HCT116 (cell line): Measurements from ENCODE around the gene NOTCH1. TPM values are rescaled to one million over a fixed set of nuclear protein-coding genes. Genes with fewer than 3 reads are reported as not detected.

Experiments used
- ATAC-seq: fragments of 200-7000 bp; cut with Tn5 transposase; 2 replicates; pipeline ENCODE4 v1.9.1; 2020; ENCODE audit warnings: mild to moderate bottlenecking, moderate library complexity
- BruUV-seq: library from RNA; stranded (reverse); fragments of 400-500 nt; replicated peaks from 2 replicates; lab custom pipeline; 2021; lab: Mats Ljungman, UMichigan
- CTCF ChIA-PET: fragments of 300-600 bp; sonication (Branson Sonifier 250); formaldehyde crosslinking; loops from one replicate; lab custom pipeline; 2021; ENCODE audit warnings: antibody characterized with exemption; lab: Charles Lee
- POLR2A ChIA-PET: fragments of 300-600, 350-600 bp; sonication (Branson Sonifier 250); formaldehyde crosslinking; loops from one replicate; lab custom pipeline; 2021; ENCODE audit warnings: antibody characterized with exemption; lab: Charles Lee
- RAD21 ChIA-PET, 2 experiments: fragments of 300-600 bp; sonication (Branson Sonifier 250); formaldehyde crosslinking; loops; one replicate each; lab custom pipeline; 2023; ENCODE audit warnings: low total read pairs in 2 of 2; ENCODE audit not compliant: uncharacterized antibody in 2 of 2, unreplicated experiment in 2 of 2, low non-redundant PET in 1 of 2; lab: Charles Lee
- DNase-seq: peaks from one replicate; pipeline ENCODE4 v3.0.0-alpha.2; 2010; ENCODE audit warnings: low read depth, low spot score
- H2AFZ ChIP-seq: fragments of 200-600 bp; shearing (Covaris generic), sonication (generic); 2 replicates; pipeline ENCODE4 v1.6.1; 2017; ENCODE audit warnings: low read depth, mixed run types, mixed read lengths, antibody characterized with exemption, low read length; ENCODE audit not compliant: poor library complexity, severe bottlenecking
- H3K27ac ChIP-seq: 2 replicates; pipeline ENCODE4 v1.5.1; 2012; ENCODE audit warnings: low read depth, low read length
- H3K27me3 ChIP-seq: fragments of 200-600 bp; sonication (generic); 2 replicates; pipeline ENCODE4 v1.6.1; 2016; ENCODE audit warnings: mixed run types, low read length, mixed read lengths; ENCODE audit not compliant: insufficient read depth
- H3K36me3 ChIP-seq, 2 experiments: fragments of 200-500 bp in 1 of 2; fragments of 200-600 bp in 1 of 2; sonication (Bioruptor generic) in 1 of 2; sonication (generic) in 1 of 2; 2 replicates each; pipeline versions ENCODE4 v1.5.1 to v1.6.1; 2014 to 2016; ENCODE audit warnings: low read length in 2 of 2, inconsistent platforms in 1 of 2, mixed read lengths in 1 of 2, mixed run types in 1 of 2; ENCODE audit not compliant: insufficient read depth in 2 of 2, control insufficient read depth in 1 of 2
- H3K4me1 ChIP-seq, 2 experiments: fragments of 200-600 bp in 1 of 2; sonication (generic) in 1 of 2; 2 replicates each; pipeline versions ENCODE4 v1.5.1 to v1.6.1; 2012 to 2017; ENCODE audit warnings: low read length in 2 of 2, inconsistent platforms in 1 of 2, mild to moderate bottlenecking in 1 of 2, mixed read lengths in 1 of 2, mixed run types in 1 of 2, moderate library complexity in 1 of 2; ENCODE audit not compliant: insufficient read depth in 2 of 2, control insufficient read depth in 1 of 2
- H3K4me2 ChIP-seq: fragments of 200-600 bp; sonication (generic); 2 replicates; pipeline ENCODE4 v1.6.1; 2017; ENCODE audit warnings: mixed run types, low read length, mixed read lengths
- H3K4me3 ChIP-seq, 2 experiments: fragments of 200-600 bp in 1 of 2; sonication (generic) in 1 of 2; replicated peaks in 1 of 2; 2 replicates each; pipeline ENCODE4 v1.5.1; 2011 to 2016; ENCODE audit warnings: low read length in 2 of 2, control low read depth in 1 of 2, low read depth in 1 of 2, mild to moderate bottlenecking in 1 of 2, mixed read lengths in 1 of 2, mixed run types in 1 of 2
- H3K79me2 ChIP-seq: fragments of 200-600 bp; sonication (generic); 2 replicates; pipeline ENCODE4 v1.6.1; 2017; ENCODE audit warnings: mild to moderate bottlenecking, mixed run types, low read length, moderate library complexity, mixed read lengths; ENCODE audit not compliant: insufficient read depth
- H3K9ac ChIP-seq: fragments of 200-600 bp; sonication (generic); 2 replicates; pipeline ENCODE4 v1.6.1; 2016; ENCODE audit warnings: low read length, mixed read lengths
- H3K9me2 ChIP-seq: fragments of 200-600 bp; sonication (generic), shearing (Covaris generic); 2 replicates; pipeline ENCODE4 v1.6.1; 2017; ENCODE audit warnings: mixed run types, mild to moderate bottlenecking, moderate library complexity; ENCODE audit not compliant: insufficient read depth
- H3K9me3 ChIP-seq, 2 experiments: fragments of 200-500 bp in 1 of 2; fragments of 200-600 bp in 1 of 2; sonication (Bioruptor generic) in 1 of 2; sonication (generic) in 1 of 2; 2 replicates each; pipeline ENCODE4 v1.6.1; 2014 to 2017; ENCODE audit warnings: low read length in 2 of 2, mixed read lengths in 2 of 2, inconsistent platforms in 1 of 2, low read depth in 1 of 2, mild to moderate bottlenecking in 1 of 2, mixed run types in 1 of 2, moderate library complexity in 1 of 2; ENCODE audit not compliant: control insufficient read depth in 1 of 2, insufficient read depth in 1 of 2
- H4K20me1 ChIP-seq: fragments of 200-600 bp; sonication (generic), shearing (Covaris generic); 2 replicates; pipeline ENCODE4 v1.6.1; 2017; ENCODE audit warnings: mixed run types, mild to moderate bottlenecking, moderate library complexity; ENCODE audit not compliant: insufficient read depth
- ATF3 ChIP-seq: IDR thresholded peaks from 2 replicates; pipeline ENCODE4 v1.6.1; 2012
- CBX3 ChIP-seq: IDR thresholded peaks from 2 replicates; pipeline ENCODE4 v1.6.1; 2012; ENCODE audit warnings: low read depth
- CEBPB ChIP-seq: IDR thresholded peaks from 2 replicates; pipeline ENCODE4 v1.6.1; 2012; ENCODE audit warnings: low read depth
- EGR1 ChIP-seq: IDR thresholded peaks from 2 replicates; pipeline ENCODE4 v1.6.1; 2012; ENCODE audit warnings: low read depth
- EZH2 ChIP-seq: fragments of 200-600 bp; sonication (generic); IDR thresholded peaks from 2 replicates; pipeline ENCODE4 v1.6.1; 2017; ENCODE audit warnings: antibody characterized with exemption, mixed run types
- EZH2phosphoT487 ChIP-seq: fragments of 200-600 bp; IDR thresholded peaks from 2 replicates; pipeline ENCODE4 v1.6.1; 2018; ENCODE audit warnings: antibody characterized with exemption, borderline replicate concordance
- JUND ChIP-seq: IDR thresholded peaks from 2 replicates; pipeline ENCODE4 v1.6.1; 2012
- MAX ChIP-seq: IDR thresholded peaks from 2 replicates; pipeline ENCODE4 v1.6.1; 2012
- POLR2A ChIP-seq: IDR thresholded peaks from 2 replicates; pipeline ENCODE4 v1.7.0; 2011; ENCODE audit warnings: borderline replicate concordance; ENCODE audit not compliant: insufficient read depth, insufficient read length; ENCODE audit errors: extremely low read depth
- POLR2AphosphoS5 ChIP-seq: IDR thresholded peaks from 2 replicates; pipeline ENCODE4 v1.6.1; 2011; ENCODE audit warnings: mild to moderate bottlenecking, low read depth, low read length, moderate library complexity
- RAD21 ChIP-seq: IDR thresholded peaks from 2 replicates; pipeline ENCODE4 v1.6.1; 2012; ENCODE audit warnings: low read depth, mild to moderate bottlenecking
- SP1 ChIP-seq: IDR thresholded peaks from 2 replicates; pipeline ENCODE4 v1.6.1; 2012; ENCODE audit warnings: low read depth
- SRF ChIP-seq: IDR thresholded peaks from 2 replicates; pipeline ENCODE4 v1.6.1; 2012; ENCODE audit warnings: low read depth
- YY1 ChIP-seq: IDR thresholded peaks from 2 replicates; pipeline ENCODE4 v1.6.1; 2011; ENCODE audit warnings: low read length, low read depth, moderate library complexity, mild to moderate bottlenecking; ENCODE audit not compliant: insufficient replicate concordance; ENCODE audit errors: extremely low read depth
- ZBTB33 ChIP-seq: IDR thresholded peaks from 2 replicates; pipeline ENCODE4 v1.6.1; 2011; ENCODE audit warnings: mild to moderate bottlenecking, low read length, moderate library complexity; ENCODE audit not compliant: insufficient replicate concordance; ENCODE audit errors: extremely low read depth
- ZFX ChIP-seq: fragments of 450-650 bp; IDR thresholded peaks from 2 replicates; pipeline ENCODE4 v1.6.1; 2017
- intact Hi-C: fragments of 100-400 bp; cut with micrococcal nuclease; formaldehyde crosslinking; loops from 2 replicates; pipeline ENCODE4 v1.10.0; 2022
- total RNA-seq: library from RNA; stranded (reverse); gene quantifications from one replicate; pipeline ENCODE4 v1.2.1, GENCODE V29; 2021; ENCODE audit not compliant: unreplicated experiment

The NOTCH1 gene
- total RNA-seq, 1 experiment from 2014 or later, result 36.2 TPM

- no peaks in the 10 kb centered on the region for H3K27me3 ChIP-seq
- no peak for DNase-seq
- POLR2A ChIA-PET, result no interaction called here
- no TSS peak for BruUV-seq
- no peak overlapping the region for H3K4me3 ChIP-seq
- RAD21 ChIA-PET, result no interaction called here
- H4K20me1 ChIP-seq, result no peaks in the 10 kb centered on the region
- TF ChIP-seq MAX, result no peak
- no peak for TF ChIP-seq CBX3
- no peak for TF ChIP-seq SRF
- no peak for TF ChIP-seq YY1
- no peak for TF ChIP-seq EZH2
- no peak for TF ChIP-seq POLR2A
- TF ChIP-seq JUND, result no peak
- TF ChIP-seq ATF3, result no peak
- CTCF ChIA-PET, result no interaction called here
- no peaks in the 10 kb centered on the region for H3K9me2 ChIP-seq
- no peak for ATAC-seq
- no peak overlapping the region for H2AFZ ChIP-seq
- H3K9ac ChIP-seq, result no peak overlapping the region
- H3K27ac ChIP-seq, result peak overlapping the region; percentile 65; the same call in 1 of the 2 replicates
- H3K4me2 ChIP-seq, result no peak overlapping the region
- no peaks in the 10 kb centered on the region for H3K36me3 ChIP-seq
- H3K9me3 ChIP-seq, result no peaks in the 10 kb centered on the region
- peaks cover 29 to 38% of the 10 kb centered on the region in 2 experiments for H3K4me1 ChIP-seq
- H3K79me2 ChIP-seq, result peaks cover 38% of the 10 kb centered on the region
- intact Hi-C loops, result no loop called here
Observed at GRCh38 chr9:136525841-136526499, 19.9 kb downstream of the NOTCH1 start.

- no peaks in the 10 kb centered on the region for H3K36me3 ChIP-seq
- H2AFZ ChIP-seq, result no peak overlapping the region
- no TSS peak for BruUV-seq
- ChIA-PET CTCF (no interaction called here), RAD21 (no interaction called here), POLR2A (no interaction called here)
- intact Hi-C loops, result no loop called here
- H4K20me1 ChIP-seq, result no peaks in the 10 kb centered on the region
- H3K27me3 ChIP-seq, result no peaks in the 10 kb centered on the region
- no peaks in the 10 kb centered on the region for H3K9me2 ChIP-seq
- H3K27ac ChIP-seq, result no peak overlapping the region
- no peak overlapping the region for H3K9ac ChIP-seq
- no peaks in the 10 kb centered on the region for H3K9me3 ChIP-seq
- H3K4me3 ChIP-seq, result no peak overlapping the region
- no peak for ATAC-seq
- DNase-seq, result no peak
- peaks cover 36% of the 10 kb centered on the region for H3K79me2 ChIP-seq
- H3K4me1 ChIP-seq, result peaks cover 29 to 34% of the 10 kb centered on the region in 2 experiments
- no peak overlapping the region for H3K4me2 ChIP-seq
- TF ChIP-seq JUND (no peak), RAD21 (no peak), SP1 (no peak), POLR2AphosphoS5 (no peak), POLR2A (no peak), ZFX (no peak), EZH2 (no peak), YY1 (no peak), CBX3 (no peak), EZH2phosphoT487 (no peak), EGR1 (no peak), MAX (no peak), ZBTB33 (no peak), CEBPB (no peak)
Observed at GRCh38 chr9:136525207-136525606, 20.6 kb downstream of the NOTCH1 start.
